GM18520 (cell line): ENCODE measurements around the gene ADAM12.
"Not testable (repeated sequence)": the region's sequence is repeated elsewhere in the genome, so short reads cannot be mapped to it uniquely, and the experiment has no call there.

ENCODE experiments used
- ATAC-seq: cut with Tn5 transposase; IDR thresholded peaks from one replicate; pipeline ENCODE4 v1.9.1; 2021; ENCODE audit not compliant: unreplicated experiment

Gene ADAM12

GRCh38 chr10:126264102-126265018 is 123.9 kb downstream of the ADAM12 start:
- no peak for ATAC-seq

DNA sequence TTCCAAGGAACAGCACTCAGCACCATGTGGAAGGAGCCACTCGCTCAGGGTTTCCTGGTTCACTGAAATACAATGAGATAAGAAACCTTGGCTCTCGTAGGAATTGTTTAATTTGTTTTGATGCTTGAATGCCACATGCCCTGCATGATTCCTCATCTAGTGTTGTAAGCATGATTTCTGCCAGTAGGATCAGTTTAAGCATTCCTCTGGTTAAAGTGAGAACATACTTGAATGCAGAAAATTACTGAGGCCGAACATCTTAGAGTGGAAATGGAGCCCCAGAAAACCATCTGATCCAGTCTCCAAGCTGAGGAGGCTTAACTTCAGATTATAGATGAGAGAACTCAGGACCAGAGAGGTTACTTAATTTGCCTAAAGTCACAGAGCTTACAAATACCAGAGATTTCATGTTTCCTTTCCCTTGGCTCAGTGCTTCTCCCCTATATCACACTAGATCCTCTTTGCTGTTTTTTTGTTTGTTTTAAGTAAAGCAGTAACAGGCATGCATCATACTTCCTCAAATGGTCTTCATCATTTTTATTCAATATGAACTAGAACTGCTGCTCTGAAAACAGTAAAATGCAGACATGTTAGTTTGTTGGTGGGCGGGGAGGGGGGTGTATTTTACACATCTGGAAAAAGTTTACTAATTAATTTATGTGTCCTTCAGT is 125.1 kb downstream of the ADAM12 start:
- ATAC-seq = no peak

- no peak for ATAC-seq
These were observed 125.9 kb downstream of the ADAM12 start for GRCh38 chr10:126262233-126262838.

DNA sequence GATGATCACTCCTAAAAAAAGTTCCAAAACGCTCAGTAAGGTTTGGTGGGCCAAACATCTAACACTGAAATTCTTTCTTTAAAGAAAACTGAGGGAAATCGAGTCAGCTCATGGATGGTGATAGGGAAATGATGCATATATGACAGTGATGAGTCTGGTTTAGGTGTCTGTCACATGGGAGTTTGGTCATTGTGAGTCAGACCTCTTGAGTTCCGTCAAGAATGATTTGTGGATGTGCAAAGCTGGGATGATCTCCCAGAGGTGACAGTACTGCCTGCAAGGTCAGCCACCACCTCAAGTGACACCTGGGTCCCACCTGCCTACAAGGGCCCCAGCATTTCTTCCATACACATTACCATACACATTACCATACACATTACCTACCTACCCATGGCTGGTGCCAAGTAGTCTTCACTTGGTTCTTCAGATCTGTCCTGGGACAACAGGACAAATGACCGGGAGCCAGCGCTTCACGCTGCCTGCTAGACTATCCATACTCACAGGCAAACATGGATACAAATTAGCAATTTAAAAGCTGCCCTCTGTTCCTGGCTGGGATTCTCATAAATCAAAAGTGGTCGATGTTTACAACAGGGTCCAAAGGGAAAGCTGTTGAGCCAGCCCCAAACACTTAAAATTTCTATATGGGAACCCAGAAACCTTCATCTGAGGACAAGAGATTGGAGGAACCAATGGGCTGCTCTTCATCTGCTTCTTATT is 128.4 kb downstream of the ADAM12 start:
- ATAC-seq = no peak

DNA sequence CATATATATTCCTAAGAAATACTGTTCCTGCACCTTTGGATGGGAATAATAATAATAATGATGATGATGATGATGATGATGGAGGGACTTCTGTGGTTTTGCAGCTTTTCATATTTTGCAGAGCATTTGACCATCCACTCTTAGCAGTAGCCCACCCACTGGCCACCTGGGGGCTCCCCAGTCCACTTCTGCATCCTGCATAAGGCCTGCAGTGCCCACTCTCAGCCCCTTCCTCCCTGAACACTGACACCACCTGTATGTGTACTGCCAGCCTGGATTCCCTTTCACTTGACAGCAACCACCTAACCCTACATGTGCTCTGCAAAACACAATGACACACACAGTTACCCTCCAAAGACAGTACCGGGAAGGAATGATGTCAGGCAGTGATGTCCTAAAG is 131.4 kb downstream of the ADAM12 start:
- no peak for ATAC-seq

GRCh38 chr10:126255313-126255712 is 133.0 kb downstream of the ADAM12 start:
- no peak for ATAC-seq

GRCh38 chr10:126253611-126253998 is 134.7 kb downstream of the ADAM12 start:
- no peak for ATAC-seq

DNA sequence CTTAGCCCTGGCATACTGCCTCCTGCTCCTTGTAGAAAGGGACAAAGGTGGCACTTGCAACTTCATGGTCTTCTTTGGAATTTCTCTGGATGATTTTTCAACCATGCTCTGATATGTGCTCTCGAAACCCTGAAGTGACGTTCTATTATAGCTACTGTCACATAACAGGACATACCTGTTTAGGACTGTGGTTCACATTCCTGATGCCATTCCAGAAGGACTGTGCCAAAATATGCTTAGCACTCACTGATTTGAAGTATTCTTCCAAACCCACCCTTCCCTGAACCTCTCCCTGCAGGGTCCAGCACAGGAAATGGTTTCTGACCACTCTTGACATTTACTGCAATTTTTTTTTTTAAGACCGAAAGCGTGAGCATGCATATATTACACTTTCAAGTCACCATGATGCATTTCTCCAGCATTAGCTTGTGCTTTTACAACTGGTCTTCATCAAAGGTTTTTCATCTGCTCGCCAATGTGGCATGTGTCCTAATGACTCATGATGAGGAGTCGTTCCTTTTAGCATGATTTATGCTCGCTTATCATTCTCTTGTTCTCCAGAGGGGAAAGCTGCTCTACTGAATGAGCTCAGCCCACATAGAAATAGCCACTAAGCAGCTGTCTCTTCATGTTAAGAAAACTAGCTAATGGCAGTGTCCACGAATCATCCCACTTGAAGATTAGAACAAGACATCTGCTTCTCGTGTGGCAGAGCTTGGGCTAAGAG is 135.2 kb downstream of the ADAM12 start:
- ATAC-seq = no peak

GRCh38 chr10:126251778-126252407 is 136.4 kb downstream of the ADAM12 start:
- ATAC-seq = no peak

DNA sequence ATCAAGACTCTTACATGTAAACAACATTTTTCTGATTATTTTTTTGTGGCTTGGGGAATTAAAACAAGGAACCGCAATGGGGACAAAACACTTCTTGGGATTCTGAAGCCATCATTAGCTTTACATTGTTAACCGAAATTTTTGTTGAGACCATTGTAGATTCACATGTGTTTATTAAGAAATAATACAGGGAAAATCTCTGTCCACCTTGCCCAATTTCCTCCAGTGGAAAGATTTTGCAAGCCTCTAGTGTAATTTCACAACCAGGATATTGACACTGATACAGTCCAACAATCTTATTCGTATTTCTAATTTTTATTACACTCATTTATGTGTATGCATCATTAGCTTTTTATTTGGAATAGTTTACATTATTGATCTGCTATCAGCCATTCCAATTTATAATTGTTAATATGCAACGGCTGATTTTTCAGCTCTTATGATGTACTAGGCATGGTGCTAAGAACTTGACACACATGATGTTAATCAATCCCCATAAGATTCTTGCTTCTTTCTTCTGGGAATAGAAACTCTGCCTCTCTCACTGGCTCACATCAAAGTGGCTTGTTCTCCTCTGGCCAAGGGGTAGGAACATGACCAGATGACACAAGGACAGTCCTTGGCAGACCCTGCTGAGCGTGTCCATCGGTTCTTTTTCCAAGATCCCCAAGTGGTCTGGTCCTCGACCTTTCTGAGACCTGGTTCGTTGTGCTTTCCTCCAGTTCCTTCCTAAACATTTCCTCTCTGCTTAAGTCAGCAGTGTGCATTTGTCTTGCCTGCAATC is 137.6 kb downstream of the ADAM12 start:
- no peak for ATAC-seq

GRCh38 chr10:126250045-126250444 is 138.2 kb downstream of the ADAM12 start:
- no peak for ATAC-seq

DNA sequence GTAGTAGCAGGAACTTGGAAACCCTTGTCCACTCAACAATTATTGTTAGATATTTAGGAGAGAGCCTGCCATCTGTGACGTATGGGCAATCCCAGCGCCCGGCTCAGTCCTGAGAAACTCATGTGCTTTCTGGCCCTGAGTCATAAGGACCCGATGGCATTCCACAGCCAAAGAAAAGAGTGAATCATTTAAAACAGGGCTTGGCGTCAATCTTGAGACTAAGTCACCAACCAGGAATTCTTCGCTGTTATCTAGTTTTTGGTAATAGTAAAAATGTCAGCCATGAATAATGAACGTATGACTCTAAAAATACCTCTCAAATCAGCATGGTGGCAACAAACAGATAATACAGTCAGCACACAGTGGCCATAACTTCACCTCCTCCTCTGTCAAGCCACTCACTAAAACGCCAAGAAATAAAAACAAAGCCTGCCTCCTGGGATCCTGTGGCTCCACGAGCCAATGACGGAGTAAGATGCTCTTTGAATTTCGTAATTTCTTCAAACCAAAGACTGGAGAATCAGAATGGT is 140.8 kb downstream of the ADAM12 start:
- ATAC-seq = no peak

DNA sequence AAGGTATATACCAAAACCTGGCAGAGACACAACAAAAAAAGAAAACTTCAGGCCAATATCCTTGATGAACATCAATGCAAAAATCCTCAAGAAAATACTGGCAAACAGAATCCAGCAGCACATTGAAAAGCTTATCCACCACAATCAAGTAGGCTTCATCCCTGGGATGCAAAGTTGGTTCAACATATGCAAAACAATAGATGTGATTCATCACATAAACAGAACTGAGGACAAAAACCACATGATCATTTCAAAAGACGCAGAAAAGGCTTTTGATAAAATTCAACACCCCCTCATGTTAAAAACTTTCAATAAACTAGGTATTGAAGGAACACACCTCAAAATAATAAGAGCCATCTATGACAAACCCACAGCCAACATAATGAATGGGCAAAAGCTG is 141.9 kb downstream of the ADAM12 start:
- not testable (repeated sequence) for ATAC-seq

DNA sequence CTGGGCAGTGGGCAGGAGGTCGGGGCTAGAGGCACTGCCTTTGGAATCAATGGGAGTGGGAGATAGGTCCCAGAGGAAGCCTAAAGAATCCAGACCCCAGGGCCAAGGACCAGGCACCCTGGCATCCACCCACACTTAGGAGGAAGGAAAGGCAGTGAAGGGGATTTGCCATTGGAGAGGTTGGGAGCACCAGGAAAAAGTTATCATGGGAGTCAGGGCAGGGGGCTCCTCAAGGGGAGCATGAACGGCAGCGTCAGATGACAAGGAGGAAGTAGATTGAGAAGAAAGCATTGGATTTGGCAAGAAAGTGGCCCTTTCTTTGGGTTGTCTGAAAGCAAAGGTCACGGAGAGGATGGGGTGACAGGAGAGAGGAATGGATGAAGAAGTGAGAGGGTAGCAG is 142.8 kb downstream of the ADAM12 start:
- ATAC-seq = no peak

DNA sequence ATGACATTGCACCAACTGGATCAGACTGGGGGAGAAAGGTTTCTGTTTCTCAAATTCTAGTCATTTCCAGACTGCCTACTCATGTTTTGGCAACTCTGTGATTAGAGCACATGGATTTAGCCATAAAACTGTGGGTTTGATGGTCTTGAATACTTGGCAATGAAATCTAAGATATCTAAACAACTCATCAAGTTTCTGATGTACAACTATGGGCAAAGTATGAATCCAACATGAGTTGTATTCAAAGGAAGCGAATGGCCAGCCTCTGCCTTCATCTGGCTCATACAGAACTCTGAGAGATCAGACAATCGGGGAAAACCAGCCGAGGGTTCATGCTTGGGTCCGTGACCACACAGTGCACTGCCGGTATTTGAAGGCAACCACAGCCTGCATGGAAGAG is 144.3 kb downstream of the ADAM12 start:
- no peak for ATAC-seq

DNA sequence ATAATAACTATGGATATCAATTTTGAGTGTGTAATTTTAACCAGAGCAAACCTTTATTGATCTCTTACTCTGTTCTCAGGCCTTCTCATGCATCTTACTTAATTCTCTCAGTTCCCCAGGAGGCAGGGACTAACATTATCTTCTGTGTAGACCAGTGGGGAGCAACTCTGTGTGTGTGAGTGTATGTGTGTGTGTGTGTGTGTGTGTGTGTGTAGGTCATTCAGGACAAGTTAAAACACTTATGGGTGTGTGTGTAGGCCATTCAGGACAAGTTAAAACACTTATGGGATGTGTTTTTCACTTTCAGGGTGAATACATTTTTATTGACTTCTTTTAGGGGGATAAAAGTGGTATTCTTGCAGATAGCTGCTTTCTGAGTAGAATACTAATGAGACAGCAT is 145.0 kb downstream of the ADAM12 start:
- ATAC-seq = no peak

GRCh38 chr10:126242397-126243260 is 145.6 kb downstream of the ADAM12 start:
- ATAC-seq = no peak

DNA sequence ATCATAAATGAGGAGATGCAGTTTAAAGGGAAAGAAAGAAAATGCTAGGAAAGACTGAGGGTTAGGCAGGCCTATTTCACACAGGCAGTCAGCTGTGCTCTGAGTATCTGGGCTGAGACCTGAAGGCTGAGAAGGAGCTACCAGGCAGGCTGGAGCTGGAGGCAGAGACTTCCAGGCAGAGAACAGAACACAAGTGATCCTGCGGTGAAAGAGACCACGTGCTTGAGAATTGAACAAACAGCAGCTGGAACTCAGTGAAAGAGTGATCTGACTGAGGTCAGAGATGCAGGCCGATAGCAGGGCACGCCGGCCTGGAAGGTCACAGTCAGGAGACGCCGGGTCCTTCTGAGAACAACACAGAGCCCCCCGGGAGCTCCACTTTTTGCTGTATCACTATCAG is 147.8 kb downstream of the ADAM12 start:
- ATAC-seq = no peak
